Mucosa of descending colon (tissue), 3 donors: Measurements from ENCODE around the gene C5orf58. TPM values are rescaled to one million over a fixed set of nuclear protein-coding genes. Genes with fewer than 3 reads are reported as not detected.

ENCODE experiments used
- ATAC-seq: fragments of 200-7000 bp; cut with Tn5 transposase; one replicate; pipeline ENCODE4 v1.9.1; 2020; ENCODE audit warnings: mild to moderate bottlenecking, moderate library complexity
- DNase-seq, 3 donors: peaks; one replicate each; pipeline ENCODE4 v3.0.0-alpha.2; 2020
- H3K36me3 ChIP-seq: fragments of 200-600 bp; one replicate; pipeline ENCODE4 v1.8.0; 2021; ENCODE audit warnings: low read depth, mild to moderate bottlenecking
- H3K4me1 ChIP-seq: fragments of 200-600 bp; one replicate; pipeline ENCODE4 v1.8.0; 2021; ENCODE audit warnings: low read depth, mild to moderate bottlenecking
- H3K4me3 ChIP-seq: fragments of 200-600 bp; one replicate; pipeline ENCODE4 v1.8.0; 2021; ENCODE audit warnings: mild to moderate bottlenecking
- H3K9me3 ChIP-seq: fragments of 200-600 bp; one replicate; pipeline ENCODE4 v1.8.0; 2021; ENCODE audit warnings: mild to moderate bottlenecking
- intact Hi-C, 2 donors: fragments of 100-400 bp; cut with DNase I in 1 of 2; cut with micrococcal nuclease in 1 of 2; formaldehyde crosslinking; loops; one replicate each; pipeline versions ENCODE4 v1.11.0 to v1.11.1; 2022; cut with DNase I, micrococcal nuclease
- total RNA-seq, 3 donors: library from RNA; stranded (reverse); fragmentation: NEBNext Ultra II Directional in 2 of 3; extraction: Animal tissue kit (Norgen Biotek cat#: 25700) in 2 of 3; gene quantifications; one replicate each; pipeline versions ENCODE4 v1.2.1 to v1.2.4, GENCODE V29; 2021 to 2023
- TF ChIP-seq, protein P1 (sequence below): fragments of 200-600 bp; IDR thresholded peaks from one replicate; pipeline ENCODE4 v1.8.0; 2022; ENCODE audit warnings: antibody characterized with exemption, mild to moderate bottlenecking
- donor health status: DM: no; HTN: no; CAD: no; lungs with moderate emphysema.
- donor health status: DM: no; HTN: no; CAD: no.
- donor health status: DM: no; HTN: yes; CAD: no.

C5orf58 gene
- total RNA-seq, 3 donors from 2014 or later: not detected

DNA sequence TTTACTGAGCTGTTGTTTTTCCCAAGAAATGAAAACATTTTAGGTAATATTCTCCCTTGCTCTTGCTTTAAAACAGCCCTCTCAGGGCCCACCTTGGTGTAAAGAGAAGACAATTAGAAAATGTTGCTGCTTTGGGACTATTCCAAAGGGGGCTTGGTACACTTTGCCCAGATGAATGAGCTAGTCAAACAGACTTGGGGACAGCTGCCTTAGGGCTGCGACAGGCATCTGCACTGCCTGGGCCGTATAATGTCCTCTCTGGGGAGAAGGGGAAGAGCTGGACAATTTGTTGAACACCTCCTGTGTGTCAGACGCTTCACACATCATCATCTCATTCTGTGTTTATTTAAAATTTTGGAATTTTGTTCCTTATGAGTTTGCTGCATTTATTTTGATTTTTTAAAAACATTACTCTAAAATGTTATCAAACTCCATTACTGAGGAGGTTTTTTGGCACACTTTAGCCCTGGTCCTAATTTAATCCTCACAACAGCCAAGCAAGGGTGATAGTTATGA is 28.8 kb downstream of the C5orf58 start:
- Histone ChIP-seq H3K36me3 (no peaks in the 10 kb centered on the region), H3K4me1 (no peaks in the 10 kb centered on the region), H3K4me3 (no peak overlapping the region), H3K9me3 (no peaks in the 10 kb centered on the region)
- ATAC-seq (no peak), DNase-seq (no peak)
- TF ChIP-seq, protein P1, sequence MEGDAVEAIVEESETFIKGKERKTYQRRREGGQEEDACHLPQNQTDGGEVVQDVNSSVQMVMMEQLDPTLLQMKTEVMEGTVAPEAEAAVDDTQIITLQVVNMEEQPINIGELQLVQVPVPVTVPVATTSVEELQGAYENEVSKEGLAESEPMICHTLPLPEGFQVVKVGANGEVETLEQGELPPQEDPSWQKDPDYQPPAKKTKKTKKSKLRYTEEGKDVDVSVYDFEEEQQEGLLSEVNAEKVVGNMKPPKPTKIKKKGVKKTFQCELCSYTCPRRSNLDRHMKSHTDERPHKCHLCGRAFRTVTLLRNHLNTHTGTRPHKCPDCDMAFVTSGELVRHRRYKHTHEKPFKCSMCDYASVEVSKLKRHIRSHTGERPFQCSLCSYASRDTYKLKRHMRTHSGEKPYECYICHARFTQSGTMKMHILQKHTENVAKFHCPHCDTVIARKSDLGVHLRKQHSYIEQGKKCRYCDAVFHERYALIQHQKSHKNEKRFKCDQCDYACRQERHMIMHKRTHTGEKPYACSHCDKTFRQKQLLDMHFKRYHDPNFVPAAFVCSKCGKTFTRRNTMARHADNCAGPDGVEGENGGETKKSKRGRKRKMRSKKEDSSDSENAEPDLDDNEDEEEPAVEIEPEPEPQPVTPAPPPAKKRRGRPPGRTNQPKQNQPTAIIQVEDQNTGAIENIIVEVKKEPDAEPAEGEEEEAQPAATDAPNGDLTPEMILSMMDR: no peak
- intact Hi-C loops: no loop called here

DNA sequence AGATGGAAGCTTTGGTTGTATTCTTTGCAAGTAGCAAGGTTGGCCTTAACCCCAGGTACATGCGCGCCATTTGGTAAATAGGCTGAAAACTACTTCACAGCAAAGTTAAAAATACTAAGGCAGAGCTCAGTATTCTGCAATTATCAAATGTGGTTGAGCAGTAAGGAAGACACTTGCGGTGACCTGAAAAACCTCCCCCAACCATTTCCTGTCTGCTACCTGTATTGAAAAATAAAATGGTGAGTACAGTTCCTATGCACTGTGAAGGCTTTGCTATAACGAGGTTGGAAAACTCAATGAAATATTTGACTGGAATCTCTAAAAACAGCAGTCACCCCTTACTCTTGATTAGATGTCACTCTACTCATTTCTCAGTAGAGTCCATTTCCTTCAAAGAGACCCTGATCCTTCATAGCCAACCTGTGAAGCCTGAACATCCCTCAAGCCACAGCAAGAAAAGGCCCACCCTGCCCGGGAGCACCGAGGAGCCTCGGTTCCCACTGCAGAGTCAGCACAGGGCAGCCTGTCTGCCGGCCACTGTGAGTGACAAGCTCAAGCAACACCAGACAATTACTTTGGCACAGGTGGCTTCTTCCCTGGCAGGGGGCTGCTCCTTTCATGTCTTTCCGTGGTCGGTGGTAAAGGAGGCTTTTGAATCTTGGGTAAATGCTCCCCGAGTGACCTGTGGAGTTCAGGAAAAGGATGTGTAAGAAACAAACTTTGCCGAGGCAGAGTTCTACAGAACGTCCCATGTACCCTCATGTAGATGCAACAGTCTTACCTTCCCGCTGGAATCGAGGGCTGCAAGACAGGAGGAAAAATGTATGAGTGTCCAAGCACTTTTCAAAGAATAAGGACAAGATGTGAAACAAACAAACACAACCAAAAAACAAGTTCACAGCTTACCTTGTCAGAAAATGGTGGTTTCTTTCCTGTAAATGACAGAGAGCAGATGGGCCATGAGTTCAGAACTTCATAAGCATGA is 29.6 kb downstream of the C5orf58 start:
- intact Hi-C loops: no loop called here
- no peak for DNase-seq

DNA sequence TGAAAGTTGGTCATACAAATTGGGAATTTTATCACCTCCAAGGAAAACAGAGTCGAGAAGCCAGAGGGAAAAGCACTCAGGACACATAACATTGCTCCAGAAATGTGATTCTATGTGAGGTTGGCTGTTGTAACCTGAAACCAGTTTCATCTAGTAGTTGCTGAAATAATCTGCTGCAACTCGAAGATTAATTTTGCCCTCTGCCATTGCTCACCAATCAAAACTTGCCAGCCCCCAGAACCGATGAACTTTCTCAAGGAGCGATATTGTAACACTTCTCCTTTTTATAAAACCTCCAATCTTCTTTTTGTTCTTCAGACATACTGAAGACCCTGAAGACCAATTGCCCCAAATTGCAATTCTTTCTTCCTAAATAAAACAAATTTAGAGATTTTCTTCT is 31.1 kb downstream of the C5orf58 start:
- H3K36me3 ChIP-seq: no peaks in the 10 kb centered on the region

More for the DNA sequence above, 29.6 kb downstream of the C5orf58 start:
- H3K9me3 ChIP-seq: no peaks in the 10 kb centered on the region
- H3K36me3 ChIP-seq: no peaks in the 10 kb centered on the region
- H3K4me1 ChIP-seq: no peaks in the 10 kb centered on the region
- TF ChIP-seq, protein P1: no peak
- no peak overlapping the region for H3K4me3 ChIP-seq
- ATAC-seq: peak; percentile 69

DNA sequence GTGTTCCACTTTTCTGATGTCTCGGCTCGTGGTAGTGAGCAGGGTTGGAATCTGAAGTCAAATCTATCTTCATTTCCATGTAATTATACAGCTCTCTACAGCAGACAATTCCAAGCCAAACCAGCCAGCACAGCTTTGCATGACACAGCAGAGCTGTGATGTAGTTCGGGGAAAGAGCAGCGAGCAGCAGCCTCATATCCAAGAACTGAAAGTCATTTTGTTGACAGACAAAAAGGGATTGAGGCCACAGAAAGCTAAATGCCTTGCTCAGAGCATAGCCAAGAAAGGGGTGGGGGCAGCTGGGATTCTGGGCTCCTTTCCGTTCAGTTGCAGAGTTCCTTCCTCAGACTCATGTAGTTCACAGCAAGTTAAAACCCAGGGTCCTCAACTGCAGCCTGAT is 32.7 kb downstream of the C5orf58 start:
- DNase-seq (peak in 1 of 3 donors; percentile 24), ATAC-seq (peak; percentile 14)
- no peaks in the 10 kb centered on the region for H3K9me3 ChIP-seq

More for the DNA sequence above, 31.1 kb downstream of the C5orf58 start:
- ATAC-seq: no peak
- Histone ChIP-seq H3K4me1 (no peaks in the 10 kb centered on the region), H3K4me3 (no peak overlapping the region), H3K9me3 (no peaks in the 10 kb centered on the region)
- intact Hi-C loops: no loop called here
- TF ChIP-seq, protein P1: no peak
- DNase-seq: no peak

DNA sequence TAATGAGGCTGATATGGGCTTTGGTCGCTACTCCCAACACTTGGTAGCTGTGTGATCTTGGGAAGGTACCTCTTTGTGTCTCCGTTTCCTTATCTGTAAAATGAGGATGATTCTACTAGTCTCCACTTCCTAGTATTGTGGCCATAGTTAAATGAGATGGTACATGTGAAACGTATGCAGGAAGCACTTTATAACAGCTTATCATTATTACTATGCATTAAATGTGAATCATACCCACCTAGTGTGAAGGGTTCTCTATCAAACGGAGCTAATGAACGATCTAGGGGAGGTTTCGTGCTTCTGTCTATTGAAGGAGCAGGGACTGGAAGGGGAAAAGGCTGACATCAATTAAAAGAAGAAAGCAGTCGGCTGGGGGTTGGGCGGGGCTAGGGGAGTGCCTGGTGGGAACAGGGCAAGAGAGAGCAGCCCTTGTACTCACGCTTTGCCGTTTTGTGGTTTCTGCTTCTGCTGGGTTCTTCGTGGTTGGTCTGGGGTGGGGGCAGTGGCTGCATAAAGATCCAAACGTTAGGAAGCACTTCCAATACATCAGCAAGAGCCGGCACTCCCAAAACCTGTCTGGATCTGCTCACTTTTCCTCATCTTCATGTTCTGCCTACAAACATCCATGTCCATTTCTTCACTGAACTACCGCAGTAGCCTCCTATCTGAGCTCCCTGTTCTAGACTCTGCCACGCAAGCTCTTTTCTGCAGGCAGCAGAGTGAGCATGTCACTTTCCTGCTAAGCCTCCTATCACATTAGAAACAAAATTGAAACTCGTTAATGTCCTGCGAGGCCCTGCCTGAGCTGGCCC is 34.0 kb downstream of the C5orf58 start:
- no peaks in the 10 kb centered on the region for H3K4me1 ChIP-seq
- intact Hi-C loops: no loop called here
- no peak overlapping the region for H3K4me3 ChIP-seq
- H3K9me3 ChIP-seq: no peaks in the 10 kb centered on the region
- DNase-seq (peak in 1 of 3 donors; percentile 57), ATAC-seq (peak; percentile 23)
- TF ChIP-seq, protein P1: no peak
- H3K36me3 ChIP-seq: no peaks in the 10 kb centered on the region

More for the DNA sequence above, 32.7 kb downstream of the C5orf58 start:
- Histone ChIP-seq H3K36me3 (no peaks in the 10 kb centered on the region), H3K4me1 (no peaks in the 10 kb centered on the region), H3K4me3 (no peak overlapping the region)
- TF ChIP-seq, protein P1: no peak
- intact Hi-C loops: no loop called here
